KMS-11 (cell line): ENCODE results near the gene BACE2.

Experiments used
- H2AFZ ChIP-seq: fragments of 200-600 bp; sonication (generic); 2 replicates; pipeline ENCODE4 v1.6.1; 2016; ENCODE audit warnings: antibody characterized with exemption, mixed run types, low read depth
- H3K27ac ChIP-seq: fragments of 200-600 bp; sonication (generic); 2 replicates; pipeline ENCODE4 v1.6.1; 2016; ENCODE audit warnings: mild to moderate bottlenecking, mixed run types
- H3K27me3 ChIP-seq: fragments of 200-600 bp; sonication (generic); 2 replicates; pipeline ENCODE4 v1.6.1; 2017; ENCODE audit warnings: mild to moderate bottlenecking, low read depth, mixed run types, moderate library complexity; ENCODE audit not compliant: insufficient read depth
- H3K36me3 ChIP-seq: fragments of 200-600 bp; sonication (generic); 2 replicates; pipeline ENCODE4 v1.6.1; 2017; ENCODE audit warnings: mild to moderate bottlenecking, mixed run types; ENCODE audit not compliant: insufficient read depth
- H3K4me1 ChIP-seq: fragments of 200-600 bp; sonication (generic); 2 replicates; pipeline ENCODE4 v1.6.1; 2016; ENCODE audit warnings: mild to moderate bottlenecking, low read depth, mixed run types; ENCODE audit not compliant: poor library complexity, severe bottlenecking
- H3K4me2 ChIP-seq: fragments of 200-600 bp; sonication (generic); 2 replicates; pipeline ENCODE4 v1.7.0; 2016; ENCODE audit warnings: mild to moderate bottlenecking, mixed run types
- H3K4me3 ChIP-seq: fragments of 200-600 bp; sonication (generic); IDR thresholded peaks from 2 replicates; pipeline ENCODE4 v1.6.1; 2017; ENCODE audit warnings: low read depth, low read length, mixed read lengths; ENCODE audit not compliant: insufficient read depth
- H3K79me2 ChIP-seq: fragments of 200-600 bp; sonication (generic); 2 replicates; pipeline ENCODE4 v1.6.1; 2016; ENCODE audit warnings: low read depth, mixed run types; ENCODE audit not compliant: insufficient read depth
- H3K9ac ChIP-seq: fragments of 200-600 bp; sonication (generic); 2 replicates; pipeline ENCODE4 v1.6.1; 2016; ENCODE audit warnings: mild to moderate bottlenecking, mixed run types
- H4K20me1 ChIP-seq: fragments of 200-600 bp; sonication (generic); 2 replicates; pipeline ENCODE4 v1.6.1; 2016; ENCODE audit warnings: mild to moderate bottlenecking, mixed run types; ENCODE audit not compliant: insufficient read depth
- TF ChIP-seq, protein P1 (sequence below): fragments of 200-600 bp; sonication (generic); conservative IDR thresholded peaks from 2 replicates; pipeline ENCODE4 v1.6.1; 2017; ENCODE audit warnings: low read depth, mild to moderate bottlenecking, antibody characterized with exemption, low read length, moderate library complexity, mixed read lengths

The BACE2 gene

DNA sequence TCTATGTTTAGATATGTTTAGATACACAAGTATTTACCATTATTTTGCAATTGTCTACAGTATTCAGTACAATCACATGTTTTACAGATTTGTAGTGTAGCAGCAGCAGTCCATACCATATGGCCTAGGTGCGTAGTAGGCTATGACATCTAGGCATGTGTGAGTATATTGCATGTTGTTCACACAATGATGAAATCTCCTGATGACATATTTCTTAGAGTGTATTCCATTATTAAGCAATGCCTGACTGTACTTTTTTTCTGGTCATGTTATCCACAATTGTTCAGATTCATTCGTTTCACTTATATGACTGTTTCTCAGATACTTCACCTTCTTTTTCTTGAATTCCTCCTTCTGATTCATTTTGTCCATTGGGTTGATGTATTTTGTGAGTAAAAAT is 9.9 kb upstream of the BACE2 start:
- Histone ChIP-seq H3K79me2 (no peaks in the 10 kb centered on the region), H3K27ac (no peak overlapping the region), H3K27me3 (no peaks in the 10 kb centered on the region; the same call in 1 of the 2 replicates), H4K20me1 (no peaks in the 10 kb centered on the region), H3K4me3 (no peak overlapping the region), H3K4me1 (no peaks in the 10 kb centered on the region), H3K4me2 (no peak overlapping the region), H3K36me3 (no peaks in the 10 kb centered on the region), H2AFZ (no peak overlapping the region), H3K9ac (no peak overlapping the region)
- TF ChIP-seq, protein P1, sequence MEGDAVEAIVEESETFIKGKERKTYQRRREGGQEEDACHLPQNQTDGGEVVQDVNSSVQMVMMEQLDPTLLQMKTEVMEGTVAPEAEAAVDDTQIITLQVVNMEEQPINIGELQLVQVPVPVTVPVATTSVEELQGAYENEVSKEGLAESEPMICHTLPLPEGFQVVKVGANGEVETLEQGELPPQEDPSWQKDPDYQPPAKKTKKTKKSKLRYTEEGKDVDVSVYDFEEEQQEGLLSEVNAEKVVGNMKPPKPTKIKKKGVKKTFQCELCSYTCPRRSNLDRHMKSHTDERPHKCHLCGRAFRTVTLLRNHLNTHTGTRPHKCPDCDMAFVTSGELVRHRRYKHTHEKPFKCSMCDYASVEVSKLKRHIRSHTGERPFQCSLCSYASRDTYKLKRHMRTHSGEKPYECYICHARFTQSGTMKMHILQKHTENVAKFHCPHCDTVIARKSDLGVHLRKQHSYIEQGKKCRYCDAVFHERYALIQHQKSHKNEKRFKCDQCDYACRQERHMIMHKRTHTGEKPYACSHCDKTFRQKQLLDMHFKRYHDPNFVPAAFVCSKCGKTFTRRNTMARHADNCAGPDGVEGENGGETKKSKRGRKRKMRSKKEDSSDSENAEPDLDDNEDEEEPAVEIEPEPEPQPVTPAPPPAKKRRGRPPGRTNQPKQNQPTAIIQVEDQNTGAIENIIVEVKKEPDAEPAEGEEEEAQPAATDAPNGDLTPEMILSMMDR = no peak

DNA sequence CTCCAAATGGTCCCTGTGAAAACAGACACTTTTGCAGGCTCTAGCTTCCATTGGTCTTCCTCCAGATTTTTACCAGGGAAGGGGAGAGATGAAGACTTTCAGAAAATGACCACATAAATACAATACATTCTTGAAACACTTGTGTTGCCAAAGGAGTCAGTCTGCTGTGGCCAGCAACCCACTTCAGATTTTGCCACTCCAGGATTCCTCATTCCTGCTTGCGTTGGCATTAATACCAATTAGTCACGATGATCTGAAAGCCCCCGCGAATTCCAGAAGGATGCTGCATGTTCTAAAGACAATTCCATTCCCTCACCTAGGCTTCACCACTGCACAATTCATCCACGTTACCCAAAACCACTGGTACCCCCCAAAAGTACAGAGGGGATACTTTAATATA is 7.9 kb upstream of the BACE2 start:
- Histone ChIP-seq H3K4me3 (no peak overlapping the region), H3K27me3 (no peaks in the 10 kb centered on the region; the same call in 1 of the 2 replicates), H4K20me1 (no peaks in the 10 kb centered on the region), H3K36me3 (no peaks in the 10 kb centered on the region), H2AFZ (no peak overlapping the region), H3K4me1 (no peaks in the 10 kb centered on the region), H3K4me2 (no peak overlapping the region), H3K27ac (no peak overlapping the region), H3K79me2 (no peaks in the 10 kb centered on the region), H3K9ac (no peak overlapping the region)
- TF ChIP-seq, protein P1 = no peak

DNA sequence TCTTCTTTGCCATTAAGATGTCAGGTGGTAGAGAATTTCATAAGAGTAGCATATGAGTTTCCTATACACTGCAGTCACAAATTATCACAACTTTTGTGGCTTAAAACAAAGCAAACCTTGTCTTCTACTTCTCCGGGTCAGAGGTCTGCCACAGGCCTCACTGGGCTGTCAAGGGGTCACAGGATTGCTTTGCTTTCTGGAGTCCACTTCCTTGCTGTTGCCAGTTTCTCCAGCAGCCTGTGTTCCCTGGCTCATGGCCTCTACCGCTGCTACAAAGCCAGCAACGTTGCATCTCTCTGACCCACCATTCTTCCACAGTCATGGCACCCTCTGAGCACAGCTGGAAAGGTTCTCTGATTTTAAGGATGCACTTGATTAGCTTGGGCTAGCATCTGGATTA is 6.5 kb upstream of the BACE2 start:
- no peak overlapping the region for H3K9ac ChIP-seq
- TF ChIP-seq, protein P1 = no peak
- H3K4me2 ChIP-seq = no peak overlapping the region
- H3K4me1 ChIP-seq = no peaks in the 10 kb centered on the region
- no peaks in the 10 kb centered on the region for H4K20me1 ChIP-seq
- H3K27ac ChIP-seq = no peak overlapping the region
- H3K36me3 ChIP-seq = no peaks in the 10 kb centered on the region
- no peaks in the 10 kb centered on the region for H3K79me2 ChIP-seq
- H3K27me3 ChIP-seq = no peaks in the 10 kb centered on the region; the same call in 1 of the 2 replicates
- no peak overlapping the region for H2AFZ ChIP-seq
- no peak overlapping the region for H3K4me3 ChIP-seq

DNA sequence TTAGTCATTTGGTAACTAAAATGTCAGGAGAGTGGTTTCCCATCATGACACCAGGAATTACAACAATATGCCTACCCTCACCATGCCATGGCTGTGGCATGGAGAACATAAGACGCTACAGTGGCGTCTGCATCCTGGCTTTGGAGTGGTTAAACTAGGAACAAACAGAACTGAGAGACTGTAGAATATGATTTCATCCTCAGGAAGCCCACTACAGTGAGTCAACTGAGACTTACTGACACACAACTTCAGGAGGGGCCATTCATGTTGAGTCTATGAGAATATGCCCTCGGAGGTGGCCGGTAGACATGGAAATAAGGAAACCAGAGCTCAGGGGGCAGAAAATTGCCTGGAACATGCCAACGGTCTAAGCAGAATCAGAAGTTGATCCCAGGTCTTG is 5.9 kb upstream of the BACE2 start:
- H3K27ac ChIP-seq = no peak overlapping the region
- TF ChIP-seq, protein P1 = no peak
- H3K9ac ChIP-seq = no peak overlapping the region
- no peaks in the 10 kb centered on the region for H3K4me1 ChIP-seq
- H4K20me1 ChIP-seq = no peaks in the 10 kb centered on the region
- H3K79me2 ChIP-seq = no peaks in the 10 kb centered on the region
- H2AFZ ChIP-seq = no peak overlapping the region
- no peaks in the 10 kb centered on the region for H3K36me3 ChIP-seq
- no peak overlapping the region for H3K4me2 ChIP-seq
- no peak overlapping the region for H3K4me3 ChIP-seq
- H3K27me3 ChIP-seq = no peaks in the 10 kb centered on the region; the same call in 1 of the 2 replicates

DNA sequence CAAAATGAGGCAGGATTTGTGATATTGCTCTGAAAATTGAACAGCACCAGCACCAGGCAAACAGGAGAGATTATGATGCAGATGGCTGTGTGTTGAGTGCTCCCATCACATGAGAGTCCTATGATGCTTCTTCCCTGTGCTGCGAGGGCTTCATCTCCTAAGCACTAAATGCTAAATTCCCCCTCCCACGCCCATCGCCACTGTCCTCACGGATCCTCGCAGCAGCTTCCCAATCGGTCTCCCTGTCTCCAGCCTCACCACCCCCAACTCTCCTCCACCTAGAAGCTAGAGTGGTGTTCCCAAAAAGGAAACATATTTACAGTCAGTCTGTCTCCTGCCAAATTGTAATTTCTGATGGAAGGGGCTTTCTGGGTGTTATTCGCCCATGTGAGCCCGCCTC is 4.9 kb upstream of the BACE2 start:
- Histone ChIP-seq H4K20me1 (no peaks in the 10 kb centered on the region), H3K4me3 (no peak overlapping the region), H3K27me3 (no peaks in the 10 kb centered on the region; the same call in 1 of the 2 replicates), H2AFZ (no peak overlapping the region), H3K9ac (no peak overlapping the region), H3K27ac (no peak overlapping the region), H3K4me2 (no peak overlapping the region), H3K79me2 (no peaks in the 10 kb centered on the region), H3K36me3 (no peaks in the 10 kb centered on the region), H3K4me1 (no peaks in the 10 kb centered on the region)
- TF ChIP-seq, protein P1 = no peak
